Activated T-cell treated with anti-CD3 and anti-CD28 coated beads for 24 hours (primary cell): ENCODE measurements around the gene NFATC2IP.
"Not testable (repeated sequence)": the region's sequence is repeated elsewhere in the genome, so short reads cannot be mapped to it uniquely, and the experiment has no call there.

ENCODE experiments used
- DNase-seq: peaks from one replicate; pipeline ENCODE4 v3.0.0-alpha.2; 2020; ENCODE audit warnings: low read depth

Gene NFATC2IP

GRCh38 chr16:28998837-28999236 is 48.1 kb downstream of the NFATC2IP start:
- DNase-seq: no peak

GRCh38 chr16:28999577-28999976 is 48.8 kb downstream of the NFATC2IP start:
- no peak for DNase-seq

- DNase-seq: no peak
These were observed 49.3 kb downstream of the NFATC2IP start for GRCh38 chr16:29000019-29000418.

- not testable (repeated sequence) for DNase-seq
These were observed 53.9 kb downstream of the NFATC2IP start for GRCh38 chr16:29004496-29005139.

- DNase-seq: peak; percentile 70
These were observed 57.2 kb downstream of the NFATC2IP start for GRCh38 chr16:29007730-29008593.

- peak; percentile 38 for DNase-seq
These were observed 58.5 kb downstream of the NFATC2IP start for GRCh38 chr16:29009050-29009837.

GRCh38 chr16:29009838-29010166 is 59.1 kb downstream of the NFATC2IP start:
- DNase-seq: no peak

GRCh38 chr16:29011112-29011511 is 60.4 kb downstream of the NFATC2IP start:
- no peak for DNase-seq

GRCh38 chr16:29011851-29012250 is 61.1 kb downstream of the NFATC2IP start:
- no peak for DNase-seq

GRCh38 chr16:29012913-29013553 is 62.3 kb downstream of the NFATC2IP start:
- no peak for DNase-seq

GRCh38 chr16:29014561-29015069 is 63.9 kb downstream of the NFATC2IP start:
- DNase-seq: no peak
